NCI-H1436 (cell line): ENCODE data around the gene MSH3.
"Not testable (repeated sequence)": the region's sequence is repeated elsewhere in the genome, so short reads cannot be mapped to it uniquely, and the experiment has no call there.

Experiments
- DNase-seq: peaks from one replicate; lab custom pipeline; 2025; lab: John Stamatoyannopoulos, UW

The MSH3 gene

GRCh38 chr5:80853413-80853812 is 199.0 kb downstream of the MSH3 start:
- no peak for DNase-seq

- DNase-seq, result no peak
Observed at GRCh38 chr5:80854583-80854982, 200.1 kb downstream of the MSH3 start.

- DNase-seq, result no peak
Observed at GRCh38 chr5:80860924-80861613, 206.6 kb downstream of the MSH3 start.

GRCh38 chr5:80863708-80864107 is 209.3 kb downstream of the MSH3 start:
- no peak for DNase-seq

- DNase-seq, result no peak
Observed at GRCh38 chr5:80864109-80864508, 209.7 kb downstream of the MSH3 start.

GRCh38 chr5:80864706-80865435 is 210.4 kb downstream of the MSH3 start:
- DNase-seq, result no peak

GRCh38 chr5:80865551-80865950 is 211.1 kb downstream of the MSH3 start:
- DNase-seq, result no peak

GRCh38 chr5:80866371-80866770 is 211.9 kb downstream of the MSH3 start:
- DNase-seq, result no peak

- no peak for DNase-seq
Observed at GRCh38 chr5:80867233-80867632, 212.8 kb downstream of the MSH3 start.

- no peak for DNase-seq
Observed at GRCh38 chr5:80870442-80870841, 216.0 kb downstream of the MSH3 start.

GRCh38 chr5:80871541-80871961 is 217.1 kb downstream of the MSH3 start:
- DNase-seq, result no peak

- DNase-seq, result no peak
Observed at GRCh38 chr5:80874162-80874561, 219.7 kb downstream of the MSH3 start.

- no peak for DNase-seq
Observed at GRCh38 chr5:80877592-80877991, 223.1 kb downstream of the MSH3 start.

- DNase-seq, result no peak
Observed at GRCh38 chr5:80881726-80882125, 227.3 kb downstream of the MSH3 start.

GRCh38 chr5:80883390-80883789 is 228.9 kb downstream of the MSH3 start:
- not testable (repeated sequence) for DNase-seq

GRCh38 chr5:80884086-80884813 is 229.8 kb downstream of the MSH3 start:
- no peak for DNase-seq

GRCh38 chr5:80884929-80885328 is 230.5 kb downstream of the MSH3 start:
- no peak for DNase-seq

GRCh38 chr5:80885396-80886000 is 231.0 kb downstream of the MSH3 start:
- no peak for DNase-seq

- DNase-seq, result no peak
Observed at GRCh38 chr5:80894083-80894482, 239.6 kb downstream of the MSH3 start.

GRCh38 chr5:80895523-80895922 is 241.1 kb downstream of the MSH3 start:
- DNase-seq, result no peak

- DNase-seq, result not testable (repeated sequence)
Observed at GRCh38 chr5:80902624-80903023, 248.2 kb downstream of the MSH3 start.

- DNase-seq, result no peak
Observed at GRCh38 chr5:80904533-80905187, 250.2 kb downstream of the MSH3 start.
